Measurements from ENCODE around the gene UBAC2.

The UBAC2 gene

GRCh38 chr13:99200432-99201167, at the start of gene UBAC2:
UBAC2 (plus strand) TSS chr13:99200854; CDS start chr13:99200909, 55 bp downstream.
- peak; percentile 87 for DNase-seq

GRCh38 chr13:99151516-99151915, 49.1 kb upstream of the UBAC2 start:
- DNase-seq, result peak; percentile 59

GRCh38 chr13:99153219-99153618, 47.4 kb upstream of the UBAC2 start:
- DNase-seq, result no peak

- no peak for DNase-seq
These were observed 46.6 kb upstream of the UBAC2 start for GRCh38 chr13:99154064-99154463.

GRCh38 chr13:99155821-99156220, 44.8 kb upstream of the UBAC2 start:
- no peak for DNase-seq

- no peak for DNase-seq
These were observed 43.6 kb upstream of the UBAC2 start for GRCh38 chr13:99157046-99157445.

GRCh38 chr13:99158846-99159245, 41.8 kb upstream of the UBAC2 start:
- DNase-seq, result no peak

GRCh38 chr13:99159331-99160061, 41.2 kb upstream of the UBAC2 start:
- DNase-seq, result no peak

GRCh38 chr13:99160415-99160814, 40.2 kb upstream of the UBAC2 start:
- DNase-seq, result no peak

GRCh38 chr13:99161512-99161911, 39.1 kb upstream of the UBAC2 start:
- DNase-seq, result no peak

- no peak for DNase-seq
These were observed 37.9 kb upstream of the UBAC2 start for GRCh38 chr13:99162567-99163361.

- DNase-seq, result no peak
These were observed 36.4 kb upstream of the UBAC2 start for GRCh38 chr13:99164226-99164625.

GRCh38 chr13:99165753-99166587, 34.7 kb upstream of the UBAC2 start:
- no peak for DNase-seq

GRCh38 chr13:99172951-99173350, 27.7 kb upstream of the UBAC2 start:
- no peak for DNase-seq

GRCh38 chr13:99173606-99174005, 27.0 kb upstream of the UBAC2 start:
- no peak for DNase-seq

GRCh38 chr13:99174533-99175100, 26.0 kb upstream of the UBAC2 start:
- DNase-seq, result no peak

GRCh38 chr13:99176309-99177276, 24.1 kb upstream of the UBAC2 start:
- peak; percentile 11 for DNase-seq

- no peak for DNase-seq
These were observed 22.0 kb upstream of the UBAC2 start for GRCh38 chr13:99178636-99179035.

- DNase-seq, result no peak
These were observed 21.2 kb upstream of the UBAC2 start for GRCh38 chr13:99179460-99179859.

- DNase-seq, result no peak
These were observed 18.2 kb upstream of the UBAC2 start for GRCh38 chr13:99182439-99182838.

- no peak for DNase-seq
These were observed 15.0 kb upstream of the UBAC2 start for GRCh38 chr13:99185606-99186005.
